GM23248 (cell line): ENCODE measurements around the gene PREX1.

Experiments
- EZH2 ChIP-seq: fragments of 200-600 bp; sonication (generic); IDR thresholded peaks from 2 replicates; pipeline ENCODE4 v1.6.1; 2018; ENCODE audit warnings: antibody characterized with exemption, mild to moderate bottlenecking; ENCODE audit not compliant: insufficient read depth, poor library complexity, severe bottlenecking
- EZH2phosphoT487 ChIP-seq: fragments of 200-600 bp; sonication (generic); IDR thresholded peaks from 2 replicates; pipeline ENCODE4 v1.6.1; 2018; ENCODE audit warnings: antibody characterized with exemption, moderate library complexity, mild to moderate bottlenecking, low read depth; ENCODE audit not compliant: insufficient read depth

DNA sequence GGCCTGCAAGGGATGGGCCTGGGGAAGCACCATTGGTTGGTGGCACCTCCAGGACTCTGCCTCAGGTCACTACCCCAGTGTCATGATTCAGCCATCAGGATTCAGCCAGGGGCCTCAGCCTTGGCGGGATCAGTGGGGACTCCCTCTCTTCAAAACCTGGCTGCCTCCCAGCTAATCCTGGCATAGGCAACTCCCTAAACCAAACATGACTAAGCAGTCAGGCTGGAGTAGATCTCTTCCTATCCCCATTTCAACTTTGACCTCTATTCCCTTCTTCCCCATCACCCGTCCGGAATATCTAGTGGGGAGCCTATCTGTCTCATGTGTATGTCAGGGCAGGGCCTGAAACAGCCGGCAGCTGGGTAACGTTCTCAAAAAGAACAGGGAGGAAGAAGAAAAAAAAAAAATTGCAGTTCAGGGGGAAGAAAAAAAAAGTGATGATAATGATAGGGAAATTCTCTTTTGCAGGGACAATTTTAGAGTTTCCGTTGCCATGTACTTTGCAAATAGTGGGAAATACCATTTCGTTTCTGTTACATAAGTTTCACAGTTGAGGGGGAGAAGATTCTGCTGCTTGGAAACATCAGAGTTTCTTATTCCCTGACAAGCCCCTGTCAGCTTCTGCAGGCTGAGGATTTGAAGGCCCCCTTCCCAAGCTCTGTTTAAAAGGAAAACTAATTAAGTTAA is 4.1 kb upstream of the PREX1 start:
- no peak for TF ChIP-seq EZH2phosphoT487
- no peak for TF ChIP-seq EZH2
